Endothelial cell of umbilical vein (primary cell): ENCODE data around the gene SERPINA1. TPM values are rescaled to one million over a fixed set of nuclear protein-coding genes. Genes with fewer than 3 reads are reported as not detected.

Source experiments
- BruUV-seq: library from RNA; stranded (reverse); fragments of 400-500 nt; replicated peaks from 2 replicates; lab custom pipeline; 2021; lab: Mats Ljungman, UMichigan
- CTCF ChIA-PET: fragments of 300-600, 350-600 bp; sonication (Branson Sonifier 250); formaldehyde crosslinking; loops from one replicate; lab custom pipeline; 2021; ENCODE audit warnings: antibody characterized with exemption, inconsistent platforms; lab: Charles Lee
- POLR2A ChIA-PET: fragments of 300-600, 350-600 bp; sonication (Branson Sonifier 250); formaldehyde crosslinking; loops from one replicate; lab custom pipeline; 2021; ENCODE audit warnings: antibody characterized with exemption, inconsistent platforms; lab: Charles Lee
- DNase-seq: peaks from one replicate; pipeline ENCODE4 v3.0.0-alpha.2; 2011; ENCODE audit warnings: low read depth, low spot score
- FAIRE-seq: peaks from 2 replicates; lab custom pipeline; 2011; peaks lifted over from hg19 to GRCh38; lab: Jason Lieb, UNC
- H2AFZ ChIP-seq: 2 replicates; pipeline ENCODE4 v1.6.0; 2012; ENCODE audit warnings: low read depth, low read length, control low read depth, inconsistent platforms
- H3K27ac ChIP-seq: 2 replicates; pipeline ENCODE4 v1.5.1; 2011; ENCODE audit warnings: low read depth, mild to moderate bottlenecking, control low read depth, low read length, moderate library complexity; ENCODE audit not compliant: insufficient read depth
- H3K27me3 ChIP-seq, 2 experiments: 2 replicates each; pipeline versions ENCODE4 v1.6.0 to v1.6.1; 2011; ENCODE audit warnings: low read length in 2 of 2, mixed read lengths in 1 of 2; ENCODE audit not compliant: control insufficient read depth in 2 of 2, insufficient read depth in 2 of 2
- H3K36me3 ChIP-seq, 2 experiments: 2 replicates in 1 of 2; 3 replicates in 1 of 2; pipeline ENCODE4 v1.5.1; 2011; ENCODE audit warnings: low read length in 2 of 2, mild to moderate bottlenecking in 1 of 2, moderate library complexity in 1 of 2; ENCODE audit not compliant: control insufficient read depth in 2 of 2, insufficient read depth in 2 of 2; ENCODE audit errors: extremely low read depth in 1 of 2
- H3K4me1 ChIP-seq: 3 replicates; pipeline ENCODE4 v1.5.1; 2011; ENCODE audit warnings: mild to moderate bottlenecking, low read length; ENCODE audit not compliant: control insufficient read depth, insufficient read depth; ENCODE audit errors: extremely low read depth
- H3K4me2 ChIP-seq: 2 replicates; pipeline ENCODE4 v1.6.1; 2011; ENCODE audit warnings: low read length, control low read depth, mixed read lengths; ENCODE audit not compliant: insufficient read depth
- H3K4me3 ChIP-seq, 3 experiments: fragments of 200-600 bp in 1 of 3; sonication (generic), shearing (Covaris generic) in 1 of 3; replicated peaks in 1 of 3; 2 replicates each; pipeline ENCODE4 v1.5.1; 2011 to 2016; ENCODE audit warnings: control low read depth in 3 of 3, low read length in 3 of 3, mild to moderate bottlenecking in 2 of 3, inconsistent platforms in 1 of 3, low read depth in 1 of 3, moderate library complexity in 1 of 3; ENCODE audit not compliant: insufficient read depth in 1 of 3
- H3K79me2 ChIP-seq: 2 replicates; pipeline ENCODE4 v1.6.0; 2012; ENCODE audit warnings: low read length, inconsistent platforms; ENCODE audit not compliant: control insufficient read depth, insufficient read depth
- H3K9ac ChIP-seq: replicated peaks from 2 replicates; pipeline ENCODE3; 2011; ENCODE audit warnings: low read length, control low read depth; ENCODE audit not compliant: insufficient read depth; ENCODE audit errors: extremely low read depth
- H3K9me1 ChIP-seq: replicated peaks from 3 replicates; pipeline ENCODE4 v1.6.0; 2011; ENCODE audit warnings: mild to moderate bottlenecking, low read length; ENCODE audit not compliant: control insufficient read depth, insufficient read depth; ENCODE audit errors: extremely low read depth
- H3K9me3 ChIP-seq: replicated peaks from 2 replicates; pipeline ENCODE4 v1.5.1; 2012; ENCODE audit warnings: low read length, inconsistent platforms; ENCODE audit not compliant: control insufficient read depth, insufficient read depth
- H4K20me1 ChIP-seq: replicated peaks from 2 replicates; pipeline ENCODE3; 2011; ENCODE audit warnings: mild to moderate bottlenecking, low read length; ENCODE audit not compliant: control insufficient read depth, insufficient read depth; ENCODE audit errors: extremely low read depth
- EZH2 ChIP-seq: IDR thresholded peaks from 2 replicates; pipeline ENCODE4 v1.6.1; 2012; ENCODE audit warnings: borderline replicate concordance, low read depth, mild to moderate bottlenecking, moderate library complexity, low read length, inconsistent platforms; ENCODE audit not compliant: severe bottlenecking
- FOS ChIP-seq: IDR thresholded peaks from 2 replicates; pipeline ENCODE4 v1.6.1; 2011; ENCODE audit warnings: mild to moderate bottlenecking, low read length, moderate library complexity, borderline replicate concordance; ENCODE audit not compliant: insufficient read depth
- GATA2 ChIP-seq: IDR thresholded peaks from 2 replicates; pipeline ENCODE4 v1.7.0; 2011; ENCODE audit warnings: low read depth, mild to moderate bottlenecking, moderate library complexity, mixed read lengths, low read length; ENCODE audit not compliant: insufficient read length, insufficient read depth
- JUN ChIP-seq: IDR thresholded peaks from 2 replicates; pipeline ENCODE4 v1.6.1; 2011; ENCODE audit warnings: borderline replicate concordance, low read depth; ENCODE audit not compliant: insufficient read length, insufficient read depth
- MYC ChIP-seq: IDR thresholded peaks from one replicate; pipeline ENCODE4 v1.6.1; 2011; ENCODE audit warnings: mild to moderate bottlenecking, low read depth, low read length
- POLR2A ChIP-seq: IDR thresholded peaks from 2 replicates; pipeline ENCODE4 v1.6.1; 2012; ENCODE audit warnings: low read depth, mild to moderate bottlenecking, control low read depth, low read length
- POLR2AphosphoS5 ChIP-seq: IDR thresholded peaks from 2 replicates; pipeline ENCODE4 v1.6.1; 2012; ENCODE audit warnings: low read depth, mild to moderate bottlenecking, control low read depth, low read length, moderate library complexity; ENCODE audit not compliant: insufficient read depth
- dilution Hi-C: fragments of 300-500 bp; cut with MboI; formaldehyde crosslinking; loops from one replicate; pipeline ENCODE4 v1.15.0; 2019; ENCODE audit warnings: low sequenced_read_pairs; ENCODE audit not compliant: extremely low pct_ligation_motif_present
- intact Hi-C: fragments of 100-400 bp; cut with micrococcal nuclease; formaldehyde crosslinking; loops from one replicate; pipeline ENCODE4 v1.10.0; 2022
- polyA plus RNA-seq, 4 experiments: library from polyadenylated mRNA; depleted of rRNA in 3 of 4; stranded (reverse) in 3 of 4; unstranded in 1 of 4; fragments of >200 nt; gene quantifications; 2 replicates each; pipeline versions ENCODE4 v1.2.1 to v1.2.3, GENCODE V29; 2011 to 2012; ENCODE audit warnings: missing spikeins in 1 of 4
- total RNA-seq: library from RNA; stranded (reverse); gene quantifications from 2 replicates; pipeline ENCODE4 v1.2.3, GENCODE V29; 2021
- TF ChIP-seq, protein P1 (sequence below), 2 donors: IDR thresholded peaks; 1 replicate in 1 of 2; 2 replicates in 1 of 2; pipeline ENCODE4 v1.5.1; 2011; ENCODE audit warnings: low read length in 2 of 2, mild to moderate bottlenecking in 2 of 2, moderate library complexity in 2 of 2, control low read depth in 1 of 2, inconsistent platforms in 1 of 2, low read depth in 1 of 2; ENCODE audit not compliant: insufficient read depth in 1 of 2; ENCODE audit errors: extremely low read depth in 1 of 2
- TF ChIP-seq, protein P2 (sequence below): IDR thresholded peaks from 2 replicates; pipeline ENCODE4 v1.6.1; 2011; ENCODE audit not compliant: insufficient read depth, insufficient read length

The SERPINA1 gene
- total and polyA plus RNA-seq, 2 donors (not counting 3 experiments of a cell fraction or from before 2014, with no cell fraction given) = not detected

DNA sequence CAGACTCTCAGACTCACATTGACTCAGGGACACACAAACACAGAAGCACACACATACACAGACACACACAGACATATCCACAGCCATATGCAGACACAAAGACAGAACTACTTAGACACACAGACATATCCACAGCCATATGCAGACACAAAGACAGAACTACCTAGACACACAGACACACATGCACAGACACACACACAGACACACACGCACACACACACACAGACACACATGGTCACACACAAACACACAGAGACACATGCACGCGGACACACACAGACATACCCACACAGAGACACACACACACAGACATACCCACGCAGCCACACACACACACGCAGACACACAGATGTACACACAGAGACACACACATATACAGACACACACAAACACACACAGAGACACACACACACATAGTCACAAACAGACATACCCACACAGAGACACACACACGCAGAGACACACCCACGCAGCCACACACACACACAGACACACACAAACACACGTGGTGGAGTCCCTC is 25.7 kb downstream of the SERPINA1 start:
- H3K79me2 ChIP-seq = no peaks in the 10 kb centered on the region
- H3K9me3 ChIP-seq = no peaks in the 10 kb centered on the region
- POLR2A ChIA-PET = no interaction called here
- no peaks in the 10 kb centered on the region for H3K4me1 ChIP-seq
- dilution Hi-C loops = no loop called here
- H3K4me3 ChIP-seq = no peak overlapping the region
- no peaks in the 10 kb centered on the region for H3K9me1 ChIP-seq
- no peak overlapping the region for H2AFZ ChIP-seq
- no peaks in the 10 kb centered on the region for H3K36me3 ChIP-seq
- intact Hi-C loops = loop anchor here (1.0 kb wide), 1 partner anchor 18 kb away; no protein-coding TSS in a partner anchor
- no peaks in the 10 kb centered on the region for H4K20me1 ChIP-seq
- H3K9ac ChIP-seq = no peak overlapping the region
- BruUV-seq = no TSS peak
- TF ChIP-seq JUN (no peak), GATA2 (no peak), EZH2 (no peak), POLR2A (no peak), POLR2AphosphoS5 (no peak), MYC (no peak), FOS (no peak)
- TF ChIP-seq, protein P1, sequence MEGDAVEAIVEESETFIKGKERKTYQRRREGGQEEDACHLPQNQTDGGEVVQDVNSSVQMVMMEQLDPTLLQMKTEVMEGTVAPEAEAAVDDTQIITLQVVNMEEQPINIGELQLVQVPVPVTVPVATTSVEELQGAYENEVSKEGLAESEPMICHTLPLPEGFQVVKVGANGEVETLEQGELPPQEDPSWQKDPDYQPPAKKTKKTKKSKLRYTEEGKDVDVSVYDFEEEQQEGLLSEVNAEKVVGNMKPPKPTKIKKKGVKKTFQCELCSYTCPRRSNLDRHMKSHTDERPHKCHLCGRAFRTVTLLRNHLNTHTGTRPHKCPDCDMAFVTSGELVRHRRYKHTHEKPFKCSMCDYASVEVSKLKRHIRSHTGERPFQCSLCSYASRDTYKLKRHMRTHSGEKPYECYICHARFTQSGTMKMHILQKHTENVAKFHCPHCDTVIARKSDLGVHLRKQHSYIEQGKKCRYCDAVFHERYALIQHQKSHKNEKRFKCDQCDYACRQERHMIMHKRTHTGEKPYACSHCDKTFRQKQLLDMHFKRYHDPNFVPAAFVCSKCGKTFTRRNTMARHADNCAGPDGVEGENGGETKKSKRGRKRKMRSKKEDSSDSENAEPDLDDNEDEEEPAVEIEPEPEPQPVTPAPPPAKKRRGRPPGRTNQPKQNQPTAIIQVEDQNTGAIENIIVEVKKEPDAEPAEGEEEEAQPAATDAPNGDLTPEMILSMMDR (IDR thresholded peaks at IDR 0.05; ENCODE audit: extremely low read depth in 1 of 2, insufficient read depth in 1 of 2, low read depth in 1 of 2, low read length in 2 of 2) = no peak
- TF ChIP-seq, protein P2, sequence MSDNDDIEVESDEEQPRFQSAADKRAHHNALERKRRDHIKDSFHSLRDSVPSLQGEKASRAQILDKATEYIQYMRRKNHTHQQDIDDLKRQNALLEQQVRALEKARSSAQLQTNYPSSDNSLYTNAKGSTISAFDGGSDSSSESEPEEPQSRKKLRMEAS = no peak
- no peaks in the 10 kb centered on the region for H3K27me3 ChIP-seq
- H3K27ac ChIP-seq = no peak overlapping the region
- H3K4me2 ChIP-seq = no peak overlapping the region
- FAIRE-seq (no peak), DNase-seq (no peak)
- CTCF ChIA-PET = no interaction called here
